SK-N-SH treated with all-trans-retinoic acid at 6 μM for 48 hours (cell line): Measurements from ENCODE around the gene TXNRD2.
"Not testable (repeated sequence)": the region's sequence is repeated elsewhere in the genome, so short reads cannot be mapped to it uniquely, and the experiment has no call there.

Experiments
- ATAC-seq: fragments of 200-7000 bp; cut with Tn5 transposase; 3 replicates; pipeline ENCODE4 v1.9.1; 2020; ENCODE audit warnings: mild to moderate bottlenecking, moderate library complexity
- ARNTL ChIP-seq: fragments of 450-650 bp; formaldehyde crosslinking; IDR thresholded peaks from 2 replicates; pipeline ENCODE4 v1.5.0; 2020; ENCODE audit warnings: low read depth, mild to moderate bottlenecking, moderate library complexity, borderline replicate concordance
- CSDC2 ChIP-seq: fragments of 250-450 bp; sonication (Bioruptor Pico); IDR thresholded peaks from 2 replicates; pipeline ENCODE4 v1.5.0; 2020; ENCODE audit warnings: mild to moderate bottlenecking, moderate library complexity
- ESRRG ChIP-seq: fragments of 250-450 bp; sonication (Bioruptor Pico); IDR thresholded peaks from 2 replicates; pipeline ENCODE4 v1.6.1; 2021; ENCODE audit warnings: mild to moderate bottlenecking
- GLIS3 ChIP-seq: fragments of 250-450 bp; sonication (Bioruptor Pico); IDR thresholded peaks from 2 replicates; pipeline ENCODE4 v1.5.0; 2020; ENCODE audit warnings: mild to moderate bottlenecking, moderate library complexity
- ISL1 ChIP-seq: fragments of 250-450 bp; sonication (Bioruptor Pico); IDR thresholded peaks from 2 replicates; pipeline ENCODE4 v2.1.2; 2022; ENCODE audit warnings: mild to moderate bottlenecking, moderate library complexity
- OSR1 ChIP-seq: fragments of 250-450 bp; sonication (Bioruptor Pico); IDR thresholded peaks from 2 replicates; pipeline ENCODE4 v1.8.0; 2022; ENCODE audit warnings: moderate library complexity, mild to moderate bottlenecking, inconsistent platforms
- PPARA ChIP-seq: fragments of 250-450 bp; sonication (Bioruptor Pico); IDR thresholded peaks from 2 replicates; pipeline ENCODE4 v1.5.0; 2020; ENCODE audit warnings: mild to moderate bottlenecking, borderline replicate concordance
- RARB ChIP-seq: fragments of 250-450 bp; sonication (Bioruptor Pico); IDR thresholded peaks from 2 replicates; pipeline ENCODE4 v1.8.0; 2021; ENCODE audit warnings: mild to moderate bottlenecking, moderate library complexity
- SNAI2 ChIP-seq: fragments of 250-450 bp; sonication (Bioruptor Pico); IDR thresholded peaks from 2 replicates; pipeline ENCODE4 v1.5.0; 2020; ENCODE audit warnings: mild to moderate bottlenecking, moderate library complexity
- TCF4 ChIP-seq: fragments of 250-450 bp; sonication (Bioruptor Pico); IDR thresholded peaks from 2 replicates; pipeline ENCODE4 v1.8.0; 2021; ENCODE audit warnings: mild to moderate bottlenecking, moderate library complexity, borderline replicate concordance
- TOX ChIP-seq: fragments of 250-450 bp; sonication (Bioruptor Pico); IDR thresholded peaks from 2 replicates; pipeline ENCODE4 v1.8.0; 2021; ENCODE audit warnings: mild to moderate bottlenecking, moderate library complexity, borderline replicate concordance
- ZC3H10 ChIP-seq: fragments of 250-450 bp; sonication (Bioruptor Pico); IDR thresholded peaks from 2 replicates; pipeline ENCODE4 v1.5.1; 2021; ENCODE audit warnings: mild to moderate bottlenecking, moderate library complexity
- ZFP3 ChIP-seq: fragments of 250-450 bp; sonication (Bioruptor Pico); IDR thresholded peaks from 2 replicates; pipeline ENCODE4 v1.5.0; 2020; ENCODE audit warnings: mild to moderate bottlenecking, moderate library complexity
- ZFP30 ChIP-seq: fragments of 450-650 bp; formaldehyde crosslinking; IDR thresholded peaks from 2 replicates; pipeline ENCODE4 v1.5.0; 2022; ENCODE audit warnings: mild to moderate bottlenecking, moderate library complexity
- ZNF565 ChIP-seq: fragments of 450-650 bp; formaldehyde crosslinking; conservative IDR thresholded peaks from 2 replicates; pipeline ENCODE4 v1.5.0; 2020; ENCODE audit warnings: low read depth, mild to moderate bottlenecking, moderate library complexity
- TF ChIP-seq, protein P1 (sequence below): fragments of 250-450 bp; sonication (Bioruptor Pico); IDR thresholded peaks from 2 replicates; pipeline ENCODE4 v1.5.0; 2020; ENCODE audit warnings: mild to moderate bottlenecking, moderate library complexity
- TF ChIP-seq, protein P2 (sequence below): fragments of 250-450 bp; sonication (Bioruptor Pico); IDR thresholded peaks from 2 replicates; pipeline ENCODE4 v1.5.1; 2020; ENCODE audit warnings: low read depth, mild to moderate bottlenecking, moderate library complexity
- TF ChIP-seq, protein P3 (sequence below): fragments of 250-450 bp; sonication (Bioruptor Pico); IDR thresholded peaks from 2 replicates; pipeline ENCODE4 v1.8.0; 2020; ENCODE audit warnings: mild to moderate bottlenecking, moderate library complexity, borderline replicate concordance
- TF ChIP-seq, protein P4 (sequence below): fragments of 250-450 bp; sonication (Bioruptor Pico); IDR thresholded peaks from 2 replicates; pipeline ENCODE4 v1.5.1; 2021; ENCODE audit warnings: mild to moderate bottlenecking, moderate library complexity

The TXNRD2 gene

DNA sequence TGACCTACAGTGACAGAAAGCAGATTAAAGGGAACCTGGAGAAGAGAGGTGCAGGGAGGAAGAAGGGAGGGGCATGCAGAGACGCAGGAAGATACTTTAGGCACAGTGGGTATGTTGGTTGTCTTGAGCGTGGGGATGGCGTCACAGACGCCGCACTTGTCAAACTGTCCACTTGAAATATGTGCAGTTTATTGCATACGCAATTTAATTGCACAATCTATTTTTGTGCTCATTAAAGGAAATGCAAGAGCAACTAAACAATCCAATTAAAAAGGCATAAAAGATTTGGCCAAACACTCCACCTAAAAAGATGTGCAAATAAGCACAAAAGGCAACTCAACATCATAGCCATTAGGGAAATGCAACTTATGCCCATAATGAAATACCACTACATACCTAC, 103.7 kb downstream of the TXNRD2 start (continued):
- no peak for TF ChIP-seq ZNF565 (CRISPR knock-in tag)
- TF ChIP-seq, protein P1, sequence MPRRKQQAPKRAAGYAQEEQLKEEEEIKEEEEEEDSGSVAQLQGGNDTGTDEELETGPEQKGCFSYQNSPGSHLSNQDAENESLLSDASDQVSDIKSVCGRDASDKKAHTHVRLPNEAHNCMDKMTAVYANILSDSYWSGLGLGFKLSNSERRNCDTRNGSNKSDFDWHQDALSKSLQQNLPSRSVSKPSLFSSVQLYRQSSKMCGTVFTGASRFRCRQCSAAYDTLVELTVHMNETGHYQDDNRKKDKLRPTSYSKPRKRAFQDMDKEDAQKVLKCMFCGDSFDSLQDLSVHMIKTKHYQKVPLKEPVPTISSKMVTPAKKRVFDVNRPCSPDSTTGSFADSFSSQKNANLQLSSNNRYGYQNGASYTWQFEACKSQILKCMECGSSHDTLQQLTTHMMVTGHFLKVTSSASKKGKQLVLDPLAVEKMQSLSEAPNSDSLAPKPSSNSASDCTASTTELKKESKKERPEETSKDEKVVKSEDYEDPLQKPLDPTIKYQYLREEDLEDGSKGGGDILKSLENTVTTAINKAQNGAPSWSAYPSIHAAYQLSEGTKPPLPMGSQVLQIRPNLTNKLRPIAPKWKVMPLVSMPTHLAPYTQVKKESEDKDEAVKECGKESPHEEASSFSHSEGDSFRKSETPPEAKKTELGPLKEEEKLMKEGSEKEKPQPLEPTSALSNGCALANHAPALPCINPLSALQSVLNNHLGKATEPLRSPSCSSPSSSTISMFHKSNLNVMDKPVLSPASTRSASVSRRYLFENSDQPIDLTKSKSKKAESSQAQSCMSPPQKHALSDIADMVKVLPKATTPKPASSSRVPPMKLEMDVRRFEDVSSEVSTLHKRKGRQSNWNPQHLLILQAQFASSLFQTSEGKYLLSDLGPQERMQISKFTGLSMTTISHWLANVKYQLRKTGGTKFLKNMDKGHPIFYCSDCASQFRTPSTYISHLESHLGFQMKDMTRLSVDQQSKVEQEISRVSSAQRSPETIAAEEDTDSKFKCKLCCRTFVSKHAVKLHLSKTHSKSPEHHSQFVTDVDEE (CRISPR knock-in tag), result no peak
- no peak for TF ChIP-seq SNAI2

DNA sequence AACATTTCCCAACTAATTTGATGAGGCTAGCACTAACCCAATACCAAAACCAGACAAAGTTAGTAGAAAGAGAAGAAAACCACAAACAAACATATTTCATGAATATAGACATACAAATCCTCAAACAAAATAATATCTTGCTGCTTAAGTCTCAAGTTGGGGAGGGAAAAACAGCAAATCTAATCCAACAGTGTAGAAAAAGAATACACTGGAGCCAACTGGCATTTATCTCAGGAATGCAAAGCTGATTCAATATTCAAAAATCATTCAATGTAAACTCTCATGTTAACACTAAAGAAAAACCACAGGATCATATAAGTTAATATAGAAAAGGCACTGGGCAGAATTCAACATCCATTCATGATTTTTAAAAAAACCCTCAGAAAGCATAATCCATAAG, 105.1 kb downstream of the TXNRD2 start:
- ATAC-seq, result no peak
- TF ChIP-seq PPARA (CRISPR knock-in tag) (no peak), ISL1 (CRISPR knock-in tag) (no peak), ZFP3 (no peak), ARNTL (no peak), CSDC2 (no peak), SNAI2 (no peak), RARB (CRISPR knock-in tag) (no peak), GLIS3 (CRISPR knock-in tag) (no peak), ZNF565 (CRISPR knock-in tag) (no peak), OSR1 (no peak), ESRRG (CRISPR knock-in tag) (no peak)
- TF ChIP-seq, protein P2, sequence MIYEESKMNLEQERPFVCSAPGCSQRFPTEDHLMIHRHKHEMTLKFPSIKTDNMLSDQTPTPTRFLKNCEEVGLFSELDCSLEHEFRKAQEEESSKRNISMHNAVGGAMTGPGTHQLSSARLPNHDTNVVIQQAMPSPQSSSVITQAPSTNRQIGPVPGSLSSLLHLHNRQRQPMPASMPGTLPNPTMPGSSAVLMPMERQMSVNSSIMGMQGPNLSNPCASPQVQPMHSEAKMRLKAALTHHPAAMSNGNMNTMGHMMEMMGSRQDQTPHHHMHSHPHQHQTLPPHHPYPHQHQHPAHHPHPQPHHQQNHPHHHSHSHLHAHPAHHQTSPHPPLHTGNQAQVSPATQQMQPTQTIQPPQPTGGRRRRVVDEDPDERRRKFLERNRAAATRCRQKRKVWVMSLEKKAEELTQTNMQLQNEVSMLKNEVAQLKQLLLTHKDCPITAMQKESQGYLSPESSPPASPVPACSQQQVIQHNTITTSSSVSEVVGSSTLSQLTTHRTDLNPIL (CRISPR knock-in tag), result no peak

DNA sequence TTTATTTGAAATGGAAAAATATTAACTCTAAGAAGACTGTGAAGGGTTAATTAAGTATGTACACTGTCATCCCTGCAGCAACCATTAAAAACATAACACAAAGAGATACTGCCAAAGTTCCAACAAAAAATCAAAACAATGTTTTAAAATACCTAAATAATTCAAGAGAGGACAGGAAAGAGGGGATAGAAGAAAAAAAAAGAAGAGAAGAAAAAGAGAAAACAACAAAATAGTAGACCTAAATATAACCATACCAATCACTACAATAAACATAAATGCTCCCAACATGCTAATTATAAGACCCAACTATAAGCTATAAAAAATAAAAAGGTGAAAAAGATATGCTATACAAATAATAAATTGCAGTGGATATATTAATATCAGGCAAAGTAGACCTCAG, 107.0 kb downstream of the TXNRD2 start:
- ATAC-seq, result no peak
- TF ChIP-seq ZFP30 (CRISPR knock-in tag), result no peak
- TF ChIP-seq TOX (CRISPR knock-in tag), result no peak
- TF ChIP-seq, protein P3, sequence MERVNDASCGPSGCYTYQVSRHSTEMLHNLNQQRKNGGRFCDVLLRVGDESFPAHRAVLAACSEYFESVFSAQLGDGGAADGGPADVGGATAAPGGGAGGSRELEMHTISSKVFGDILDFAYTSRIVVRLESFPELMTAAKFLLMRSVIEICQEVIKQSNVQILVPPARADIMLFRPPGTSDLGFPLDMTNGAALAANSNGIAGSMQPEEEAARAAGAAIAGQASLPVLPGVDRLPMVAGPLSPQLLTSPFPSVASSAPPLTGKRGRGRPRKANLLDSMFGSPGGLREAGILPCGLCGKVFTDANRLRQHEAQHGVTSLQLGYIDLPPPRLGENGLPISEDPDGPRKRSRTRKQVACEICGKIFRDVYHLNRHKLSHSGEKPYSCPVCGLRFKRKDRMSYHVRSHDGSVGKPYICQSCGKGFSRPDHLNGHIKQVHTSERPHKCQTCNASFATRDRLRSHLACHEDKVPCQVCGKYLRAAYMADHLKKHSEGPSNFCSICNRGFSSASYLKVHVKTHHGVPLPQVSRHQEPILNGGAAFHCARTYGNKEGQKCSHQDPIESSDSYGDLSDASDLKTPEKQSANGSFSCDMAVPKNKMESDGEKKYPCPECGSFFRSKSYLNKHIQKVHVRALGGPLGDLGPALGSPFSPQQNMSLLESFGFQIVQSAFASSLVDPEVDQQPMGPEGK (CRISPR knock-in tag), result no peak
- no peak for TF ChIP-seq CSDC2
- TF ChIP-seq, all 23 proteins: peak for 0

DNA sequence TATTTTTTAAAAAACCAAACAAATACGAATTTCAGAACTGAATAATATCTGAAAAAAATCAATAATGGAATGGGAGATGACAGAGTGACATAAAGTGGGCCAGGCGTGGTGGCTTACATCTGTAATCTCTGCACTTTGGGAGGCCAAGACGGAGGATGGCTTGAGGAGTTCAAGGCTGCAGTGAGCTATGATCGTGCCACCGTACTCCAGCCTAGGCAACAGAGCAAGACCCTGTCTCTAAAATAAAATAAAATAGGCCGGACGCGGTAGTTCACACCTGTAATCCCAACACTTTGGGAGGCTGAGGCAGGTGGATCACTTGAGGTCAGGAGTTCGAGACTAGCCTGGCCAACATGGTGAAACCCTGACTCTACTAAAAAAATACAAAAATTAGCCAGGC, 108.3 kb downstream of the TXNRD2 start:
- not testable (repeated sequence) for ATAC-seq

DNA sequence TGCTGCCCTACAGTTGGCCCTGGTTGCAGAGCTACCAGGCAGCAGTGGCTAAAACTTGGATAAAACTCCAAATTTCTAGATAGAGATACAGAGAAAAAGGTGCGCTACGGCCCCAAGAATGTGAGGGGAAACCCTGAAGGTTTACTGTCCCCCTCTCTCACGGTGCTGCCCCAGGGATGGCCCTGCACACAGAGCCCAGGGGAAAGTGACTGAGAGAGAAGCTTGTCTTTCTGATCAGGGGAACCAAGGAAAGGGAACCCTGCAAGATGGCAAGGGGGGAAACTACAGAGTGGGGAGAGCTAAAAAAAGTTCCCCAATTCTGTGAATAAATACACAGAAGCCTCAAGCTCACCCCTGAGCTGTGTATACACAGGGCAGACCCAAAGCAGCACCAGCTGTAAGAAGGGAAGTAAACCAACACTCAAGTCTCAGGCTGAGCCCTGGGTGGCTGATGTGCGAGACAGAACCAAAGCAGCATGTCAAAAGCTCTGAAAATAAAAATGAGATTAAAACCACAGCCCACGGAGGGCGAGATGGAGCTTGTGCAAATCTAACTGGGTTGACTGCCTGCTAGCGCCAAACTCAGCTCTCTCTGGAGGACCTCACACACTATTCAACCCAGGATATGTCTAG, 109.0 kb downstream of the TXNRD2 start:
- no peak for TF ChIP-seq OSR1
- TF ChIP-seq TCF4 (CRISPR knock-in tag), result no peak
- TF ChIP-seq, protein P1 (CRISPR knock-in tag), result no peak
- no peak for TF ChIP-seq ZC3H10 (CRISPR knock-in tag)
- no peak for TF ChIP-seq SNAI2
- TF ChIP-seq ARNTL, result no peak
- TF ChIP-seq CSDC2, result no peak
- TF ChIP-seq, protein P2 (CRISPR knock-in tag), result no peak
- no peak for TF ChIP-seq ZFP30 (CRISPR knock-in tag)
- no peak for TF ChIP-seq ZNF565 (CRISPR knock-in tag)
- no peak for TF ChIP-seq ZFP3
- no peak for TF ChIP-seq PPARA (CRISPR knock-in tag)
- TF ChIP-seq, protein P4, sequence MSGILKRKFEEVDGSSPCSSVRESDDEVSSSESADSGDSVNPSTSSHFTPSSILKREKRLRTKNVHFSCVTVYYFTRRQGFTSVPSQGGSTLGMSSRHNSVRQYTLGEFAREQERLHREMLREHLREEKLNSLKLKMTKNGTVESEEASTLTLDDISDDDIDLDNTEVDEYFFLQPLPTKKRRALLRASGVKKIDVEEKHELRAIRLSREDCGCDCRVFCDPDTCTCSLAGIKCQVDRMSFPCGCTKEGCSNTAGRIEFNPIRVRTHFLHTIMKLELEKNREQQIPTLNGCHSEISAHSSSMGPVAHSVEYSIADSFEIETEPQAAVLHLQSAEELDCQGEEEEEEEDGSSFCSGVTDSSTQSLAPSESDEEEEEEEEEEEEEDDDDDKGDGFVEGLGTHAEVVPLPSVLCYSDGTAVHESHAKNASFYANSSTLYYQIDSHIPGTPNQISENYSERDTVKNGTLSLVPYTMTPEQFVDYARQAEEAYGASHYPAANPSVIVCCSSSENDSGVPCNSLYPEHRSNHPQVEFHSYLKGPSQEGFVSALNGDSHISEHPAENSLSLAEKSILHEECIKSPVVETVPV (CRISPR knock-in tag), result no peak
- TF ChIP-seq GLIS3 (CRISPR knock-in tag), result no peak
- TF ChIP-seq ISL1 (CRISPR knock-in tag), result no peak
- ATAC-seq, result no peak

DNA sequence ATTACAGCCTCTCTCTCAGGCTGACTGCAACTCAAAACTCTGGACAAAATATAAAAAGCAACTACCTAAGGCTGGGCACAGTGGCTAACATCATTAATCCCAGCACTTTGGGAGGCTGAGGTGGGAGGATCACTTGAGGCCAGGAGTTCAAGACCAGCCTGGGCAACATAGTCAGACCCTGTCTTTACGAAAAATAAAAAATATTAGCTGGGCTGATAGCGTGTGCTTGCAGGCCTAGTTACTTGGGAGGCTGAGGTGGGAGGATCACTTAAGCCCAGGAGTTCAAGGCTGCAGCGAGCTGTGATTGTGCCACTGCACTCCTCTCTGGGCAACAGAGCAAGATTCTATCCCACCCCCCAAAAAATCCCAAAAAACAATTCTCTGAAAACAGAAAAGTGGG, 109.6 kb downstream of the TXNRD2 start:
- not testable (repeated sequence) for ATAC-seq
